ENCODE data around the gene PRKAR2B. TPM values are rescaled to one million over a fixed set of nuclear protein-coding genes. Genes with fewer than 3 reads are reported as not detected.

PRKAR2B gene
- total and polyA plus RNA-seq, 2 of the 4 experiments (the other 2 are of a cell fraction), result 3.0 to 3.1 TPM

GRCh38 chr7:107045980-107046379 lies 1.5 kb downstream of the PRKAR2B start:
- Histone ChIP-seq H3K4me2 (ENCODE audit: low read depth, low read length) (peak overlapping the region; percentile 100), H3K23ac (ENCODE audit: low read depth, low read length) (no peak overlapping the region), H3K4ac (ENCODE audit: low read depth, low read length) (no peak overlapping the region), H3K9ac (ENCODE audit: low read depth, low read length) (no peak overlapping the region), H2BK20ac (ENCODE audit: low read depth, low read length) (no peak overlapping the region), H4K5ac (ENCODE audit: low read depth, low read length) (no peak overlapping the region), H3K56ac (ENCODE audit: extremely low read depth, insufficient read depth, low read length) (no peak overlapping the region), H3K14ac (replicated peaks; ENCODE audit: low read depth, low read length) (no peak overlapping the region), H3K27ac (ENCODE audit: insufficient read depth, low read length) (no peak overlapping the region), H3K36me3 (ENCODE audit: control insufficient read depth, insufficient read depth, low read length) (no peaks in the 10 kb centered on the region), H2AK5ac (ENCODE audit: low read depth, low read length) (no peak overlapping the region), H3K4me3 (ENCODE audit: insufficient read depth, low read depth, low read length) (peak overlapping the region; percentile 5; the same call in 1 of the 2 replicates), H2BK5ac (ENCODE audit: low read depth, low read length, poor library complexity, severe bottlenecking) (no peak overlapping the region), H3K18ac (ENCODE audit: low read depth, low read length) (no peak overlapping the region), H2AFZ (replicated peaks; ENCODE audit: low read length, poor library complexity) (no peak overlapping the region), H3K9me1 (ENCODE audit: insufficient read depth, low read length) (no peaks in the 10 kb centered on the region), H3K27me3 (ENCODE audit: control insufficient read depth, insufficient read depth, low read length) (no peaks in the 10 kb centered on the region), H4K91ac (ENCODE audit: insufficient read depth, low read depth, low read length) (no peak overlapping the region), H2BK15ac (ENCODE audit: low read depth, low read length) (no peak overlapping the region), H2AK9ac (replicated peaks; ENCODE audit: low read depth, low read length, poor library complexity) (no peak overlapping the region), H3K4me1 (ENCODE audit: control insufficient read depth, insufficient read depth, low read length) (peaks cover 4% of the 10 kb centered on the region; the same call in 1 of the 2 replicates), H3K79me1 (ENCODE audit: low read depth in 1 of 2, low read length in 2 of 2) (peaks cover 2 to 7% of the 10 kb centered on the region in 2 experiments; a peak in 2 of 4 replicates), H2BK120ac (ENCODE audit: low read depth, low read length) (no peak overlapping the region), H4K8ac (ENCODE audit: low read depth in 2 of 2, low read length in 2 of 2) (no peak overlapping the region), H4K20me1 (ENCODE audit: insufficient read depth, low read length) (no peaks in the 10 kb centered on the region), H3K9me3 (ENCODE audit: control insufficient read depth, insufficient read depth, low read length) (no peaks in the 10 kb centered on the region)
- no CpG with 5 or more reads among the region's 1 CpG for WGBS, 2 experiments (ENCODE audit: extremely low coverage in 2 of 2, insufficient read length in 1 of 2)
- intact Hi-C loops (cut with micrococcal nuclease), result loop anchor here (2.0 to 10.0 kb wide), 6 partner anchors 76 to 871 kb away; no protein-coding TSS in a partner anchor
- POLR2A ChIA-PET (ENCODE audit: unreplicated experiment), result no interaction called here
- TF ChIP-seq CEBPB (IDR thresholded peaks at IDR 0.05; ENCODE audit: low read depth, low read length) (peak; percentile 75), NFE2L2 (IDR thresholded peaks at IDR 0.05; ENCODE audit: low read depth, low read length) (no peak), RAD21 (IDR thresholded peaks at IDR 0.05; ENCODE audit: low read length) (no peak), POLR2A (IDR thresholded peaks at IDR 0.05; ENCODE audit: low read depth, low read length) (no peak), CHD1 (IDR thresholded peaks at IDR 0.05; ENCODE audit: low read depth, low read length) (no peak), MAFK (IDR thresholded peaks at IDR 0.05; ENCODE audit: low read depth, low read length) (no peak), MXI1 (IDR thresholded peaks at IDR 0.05; ENCODE audit: borderline replicate concordance, low read depth, low read length) (no peak), RFX5 (IDR thresholded peaks at IDR 0.05; ENCODE audit: low read depth, low read length) (no peak), BHLHE40 (IDR thresholded peaks at IDR 0.05; ENCODE audit: low read depth, low read length) (peak; percentile 25; the same call in 1 of the 2 replicates), RCOR1 (IDR thresholded peaks at IDR 0.05; ENCODE audit: insufficient replicate concordance, low read length) (no peak), USF2 (IDR thresholded peaks at IDR 0.05; ENCODE audit: low read depth, low read length) (no peak)
- TF ChIP-seq, protein P1, sequence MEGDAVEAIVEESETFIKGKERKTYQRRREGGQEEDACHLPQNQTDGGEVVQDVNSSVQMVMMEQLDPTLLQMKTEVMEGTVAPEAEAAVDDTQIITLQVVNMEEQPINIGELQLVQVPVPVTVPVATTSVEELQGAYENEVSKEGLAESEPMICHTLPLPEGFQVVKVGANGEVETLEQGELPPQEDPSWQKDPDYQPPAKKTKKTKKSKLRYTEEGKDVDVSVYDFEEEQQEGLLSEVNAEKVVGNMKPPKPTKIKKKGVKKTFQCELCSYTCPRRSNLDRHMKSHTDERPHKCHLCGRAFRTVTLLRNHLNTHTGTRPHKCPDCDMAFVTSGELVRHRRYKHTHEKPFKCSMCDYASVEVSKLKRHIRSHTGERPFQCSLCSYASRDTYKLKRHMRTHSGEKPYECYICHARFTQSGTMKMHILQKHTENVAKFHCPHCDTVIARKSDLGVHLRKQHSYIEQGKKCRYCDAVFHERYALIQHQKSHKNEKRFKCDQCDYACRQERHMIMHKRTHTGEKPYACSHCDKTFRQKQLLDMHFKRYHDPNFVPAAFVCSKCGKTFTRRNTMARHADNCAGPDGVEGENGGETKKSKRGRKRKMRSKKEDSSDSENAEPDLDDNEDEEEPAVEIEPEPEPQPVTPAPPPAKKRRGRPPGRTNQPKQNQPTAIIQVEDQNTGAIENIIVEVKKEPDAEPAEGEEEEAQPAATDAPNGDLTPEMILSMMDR (conservative IDR thresholded peaks at IDR 0.05; ENCODE audit: low read depth, low read length), result no peak
- peak; percentile 24 for ATAC-seq (ENCODE audit: low read depth)
- in situ Hi-C loops (cut with MboI; ENCODE audit: low sequenced_read_pairs), result no loop called here
- dilution Hi-C loops (cut with HindIII; ENCODE audit: low sequenced_read_pairs, unreplicated experiment), result no loop called here
- DNase-seq, result peak; percentile 61
- CTCF ChIA-PET, result interaction anchor here (0.6 to 0.9 kb wide), 2 partner anchors 63 to 86 kb away, joined by 3 read pairs; no protein-coding TSS in a partner anchor
- BruUV-seq (replicated peaks), result no TSS peak

All from IMR-90 (cell line).